PC-9 (cell line): ENCODE results near the gene EXOC1L. TPM values are rescaled to one million over a fixed set of nuclear protein-coding genes. Genes with fewer than 3 reads are reported as not detected.

Source experiments
- BruUV-seq: library from RNA; stranded (reverse); fragments of 400-500 nt; replicated peaks from 2 replicates; lab custom pipeline; 2021; lab: Mats Ljungman, UMichigan
- CTCF ChIA-PET: fragments of 300-600 bp; sonication (Branson Sonifier 250); formaldehyde crosslinking; loops from one replicate; lab custom pipeline; 2022; ENCODE audit warnings: antibody characterized with exemption; lab: Charles Lee
- POLR2A ChIA-PET: fragments of 300-600 bp; sonication (Branson Sonifier 250); formaldehyde crosslinking; loops from one replicate; lab custom pipeline; 2022; ENCODE audit warnings: antibody characterized with exemption; ENCODE audit not compliant: unreplicated experiment; lab: Charles Lee
- DNase-seq, 2 experiments: peaks; one replicate each; pipeline versions ENCODE4 v3.0.0 to v3.0.0-alpha.2; 2015 to 2022; ENCODE audit warnings: mixed read lengths in 1 of 2
- H2AFZ ChIP-seq: fragments of 200-600 bp; sonication (generic); 2 replicates; pipeline ENCODE4 v1.8.1; 2017; ENCODE audit warnings: antibody characterized with exemption
- H3F3A ChIP-seq: fragments of 200-600 bp; sonication (generic); 2 replicates; pipeline ENCODE4 v1.8.1; 2017; ENCODE audit warnings: antibody characterized with exemption, mild to moderate bottlenecking, low read depth; ENCODE audit not compliant: insufficient read depth
- H3K27ac ChIP-seq: fragments of 200-600 bp; sonication (generic); 2 replicates; pipeline ENCODE4 v1.6.1; 2016; ENCODE audit warnings: mixed run types
- H3K27me3 ChIP-seq: fragments of 200-600 bp; sonication (generic); 2 replicates; pipeline ENCODE4 v1.6.1; 2016; ENCODE audit warnings: low read depth, mixed run types; ENCODE audit not compliant: insufficient read depth
- H3K36me3 ChIP-seq: fragments of 200-600 bp; sonication (generic); 2 replicates; pipeline ENCODE4 v1.6.1; 2016; ENCODE audit warnings: low read depth, mixed run types
- H3K4me1 ChIP-seq: fragments of 200-600 bp; sonication (generic); replicated peaks from 2 replicates; pipeline ENCODE4 v1.6.1; 2016; ENCODE audit warnings: mixed run types; ENCODE audit not compliant: insufficient read depth
- H3K4me2 ChIP-seq: fragments of 200-600 bp; sonication (generic); 2 replicates; pipeline ENCODE4 v1.6.1; 2017; ENCODE audit warnings: mixed run types
- H3K4me3 ChIP-seq: fragments of 200-600 bp; sonication (generic); 2 replicates; pipeline ENCODE4 v1.6.1; 2016; ENCODE audit warnings: mixed run types
- H3K79me2 ChIP-seq: fragments of 200-600 bp; sonication (generic); 2 replicates; pipeline ENCODE4 v1.6.1; 2017; ENCODE audit warnings: low read depth, mixed run types
- H3K9me2 ChIP-seq: fragments of 200-600 bp; sonication (generic); 2 replicates; pipeline ENCODE4 v1.8.1; 2017; ENCODE audit warnings: mild to moderate bottlenecking; ENCODE audit not compliant: insufficient read depth
- H3K9me3 ChIP-seq: fragments of 200-600 bp; sonication (generic); 2 replicates; pipeline ENCODE4 v1.8.1; 2016; ENCODE audit warnings: low read depth; ENCODE audit not compliant: insufficient read depth
- H4K20me1 ChIP-seq: fragments of 200-600 bp; sonication (generic); 2 replicates; pipeline ENCODE4 v1.8.1; 2017; ENCODE audit not compliant: insufficient read depth
- CTCF ChIP-seq: fragments of 200-600 bp; sonication (generic); conservative IDR thresholded peaks from 2 replicates; pipeline ENCODE4 v1.6.1; 2017; ENCODE audit warnings: mixed run types, antibody characterized with exemption, mild to moderate bottlenecking, moderate library complexity
- EZH2 ChIP-seq: fragments of 200-600 bp; sonication (generic); IDR thresholded peaks from 2 replicates; pipeline ENCODE4 v1.8.0; 2017; ENCODE audit warnings: antibody characterized with exemption, low read depth
- intact Hi-C: fragments of 100-400 bp; cut with micrococcal nuclease; formaldehyde crosslinking; loops from one replicate; pipeline ENCODE4 v1.10.0; 2022; ENCODE audit not compliant: unreplicated experiment
- total RNA-seq: library from RNA; stranded (reverse); gene quantifications from 2 replicates; pipeline ENCODE4 v1.2.3, GENCODE V29; 2021

Gene EXOC1L
- total RNA-seq, 1 experiment from 2014 or later: not detected

GRCh38 chr4:55884093-55884850 lies 64.7 kb downstream of the EXOC1L start:
- CTCF ChIA-PET: no interaction called here
- no peaks in the 10 kb centered on the region; the same call in 1 of the 2 replicates for H3K36me3 ChIP-seq

GRCh38 chr4:55884851-55885219 lies 65.2 kb downstream of the EXOC1L start:
- BruUV-seq: no TSS peak
- Histone ChIP-seq H4K20me1 (no peaks in the 10 kb centered on the region), H3K36me3 (no peaks in the 10 kb centered on the region; the same call in 1 of the 2 replicates), H3K79me2 (no peaks in the 10 kb centered on the region), H3K27me3 (no peaks in the 10 kb centered on the region), H3K4me2 (no peak overlapping the region), H3K4me1 (peaks cover 11% of the 10 kb centered on the region), H2AFZ (no peak overlapping the region), H3K4me3 (no peak overlapping the region), H3K9me3 (no peaks in the 10 kb centered on the region), H3K27ac (no peak overlapping the region), H3F3A (no peaks in the 10 kb centered on the region), H3K9me2 (no peaks in the 10 kb centered on the region)
- intact Hi-C loops: no loop called here
- DNase-seq: no peak
- POLR2A ChIA-PET: no interaction called here
- no peak for TF ChIP-seq EZH2
- no peak for TF ChIP-seq CTCF
- CTCF ChIA-PET: no interaction called here

More at GRCh38 chr4:55884093-55884850, 64.7 kb downstream of the EXOC1L start:
- TF ChIP-seq CTCF (no peak), EZH2 (no peak)
- H3K27ac ChIP-seq: no peak overlapping the region
- no peaks in the 10 kb centered on the region for H3K79me2 ChIP-seq
- no peak overlapping the region for H2AFZ ChIP-seq
- no peaks in the 10 kb centered on the region for H3K9me3 ChIP-seq
- intact Hi-C loops: no loop called here
- no peaks in the 10 kb centered on the region for H4K20me1 ChIP-seq
- H3K4me3 ChIP-seq: no peak overlapping the region
- peaks cover 11% of the 10 kb centered on the region for H3K4me1 ChIP-seq
- H3F3A ChIP-seq: no peaks in the 10 kb centered on the region
- BruUV-seq: no TSS peak
- no peaks in the 10 kb centered on the region for H3K27me3 ChIP-seq
- DNase-seq: no peak
- POLR2A ChIA-PET: no interaction called here
- H3K9me2 ChIP-seq: no peaks in the 10 kb centered on the region
- H3K4me2 ChIP-seq: no peak overlapping the region

Other genes with a start within 250 kb of the EXOC1L start
- not detected in 2 replicates for gene PDCL2, start 227.5 kb upstream of the EXOC1L start, total RNA-seq
- 22.6 and 31.3 TPM in 2 replicates for gene NMU, start 183.5 kb upstream of the EXOC1L start, total RNA-seq
- gene EXOC1, start 33.9 kb downstream of the EXOC1L start, total RNA-seq: 23.1 and 27.1 TPM in 2 replicates
- 7.3 and 8.8 TPM in 2 replicates for gene CEP135, start 129.2 kb downstream of the EXOC1L start, total RNA-seq